NCI-H82 (cell line): ENCODE results near the gene GDI1.

ENCODE experiments used
- DNase-seq: peaks from one replicate; lab custom pipeline; 2025; lab: John Stamatoyannopoulos, UW

GDI1 gene

DNA sequence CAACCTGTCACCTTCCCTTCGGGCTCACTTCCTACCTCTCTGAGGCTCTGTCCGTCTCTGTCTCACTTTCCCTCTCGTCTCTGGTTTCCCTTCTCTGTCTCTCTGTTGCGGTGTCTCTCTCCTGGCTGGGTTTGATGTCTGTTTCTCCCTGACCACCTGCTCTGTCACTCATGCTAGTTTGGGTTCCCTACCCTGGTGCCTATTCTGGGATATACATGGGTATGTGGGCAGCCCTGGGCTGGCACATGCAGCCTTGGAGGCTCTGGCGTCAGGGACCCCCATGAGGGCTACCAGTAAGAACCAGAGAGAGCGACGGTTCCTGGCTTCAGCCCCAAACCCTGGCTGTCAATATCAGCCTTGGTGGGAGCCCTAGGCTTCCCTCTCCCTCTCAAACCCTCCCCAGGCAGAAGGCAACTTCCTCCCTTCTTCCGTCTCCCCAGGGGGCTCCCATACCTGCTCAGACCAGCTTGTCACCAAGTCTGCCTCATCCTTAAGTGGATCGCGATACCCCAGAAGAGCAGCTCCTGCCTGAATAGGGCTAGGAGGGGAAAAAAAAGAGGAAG is 28.2 kb upstream of the GDI1 start:
- no peak for DNase-seq

DNA sequence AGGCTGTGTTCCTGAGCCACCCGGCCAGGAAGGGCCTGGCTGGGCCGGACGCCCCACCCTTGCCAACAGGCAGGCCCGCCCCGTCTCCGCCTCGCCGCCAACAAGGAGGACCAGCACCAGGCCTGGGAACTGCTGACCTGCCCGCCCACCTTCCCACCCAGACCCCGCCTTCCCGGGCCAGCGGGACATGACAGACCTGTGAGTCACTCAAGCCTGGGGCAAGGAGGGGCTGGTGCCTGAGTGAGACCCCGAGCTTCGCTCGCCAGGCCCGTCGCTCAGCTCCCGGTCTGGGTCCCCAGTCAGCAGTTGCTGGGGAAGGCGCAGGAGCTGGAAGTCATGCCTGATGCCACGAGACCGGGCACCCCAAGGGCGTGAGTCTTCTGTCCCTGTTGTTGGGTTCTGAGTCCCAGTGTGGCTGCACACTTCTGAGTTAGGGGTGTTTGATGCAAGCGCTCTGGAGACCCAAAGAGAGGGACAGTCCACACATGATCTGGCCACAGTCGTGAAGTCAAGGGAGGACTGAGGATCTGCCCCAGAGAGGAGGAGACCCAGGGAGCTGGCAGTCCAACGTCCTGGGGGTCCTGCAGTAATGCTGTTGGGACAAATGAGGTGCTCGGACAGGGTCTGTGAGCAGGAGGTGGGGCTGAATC is 27.6 kb upstream of the GDI1 start, which contains the start of gene DNASE1L1:
DNASE1L1 (minus strand) TSS at position 33 of the 650 bp plus-strand sequence. CDS start 3,686 bp downstream, outside the sequence.
- no peak for DNase-seq

DNA sequence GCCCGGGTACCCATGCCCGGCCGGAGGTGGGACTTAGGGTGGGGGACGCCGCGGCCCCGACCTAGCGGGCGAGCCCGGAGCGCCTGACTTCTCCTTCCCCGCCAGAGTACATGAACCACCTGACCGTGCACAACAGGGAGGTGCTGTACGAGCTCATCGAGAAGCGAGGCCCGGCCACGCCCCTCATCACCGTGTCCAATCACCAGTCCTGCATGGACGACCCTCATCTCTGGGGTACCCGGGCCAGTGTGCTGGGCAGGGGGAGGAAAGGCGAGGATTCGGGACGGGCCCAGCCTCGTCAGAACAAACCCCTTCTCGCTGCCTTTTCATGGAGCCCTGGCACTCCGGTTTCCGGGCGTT is 25.0 kb upstream of the GDI1 start:
- peak; percentile 83 for DNase-seq

- peak; percentile 24 for DNase-seq
Observed at GRCh38 chrX:154412468-154412867, 24.5 kb upstream of the GDI1 start.

- no peak for DNase-seq
Observed at GRCh38 chrX:154413142-154413541, 23.8 kb upstream of the GDI1 start.

GRCh38 chrX:154417157-154417556 is 19.8 kb upstream of the GDI1 start:
- DNase-seq = peak; percentile 69

GRCh38 chrX:154419189-154419588 is 17.8 kb upstream of the GDI1 start:
- DNase-seq = no peak

GRCh38 chrX:154419688-154420401 is 17.1 kb upstream of the GDI1 start:
- no peak for DNase-seq

DNA sequence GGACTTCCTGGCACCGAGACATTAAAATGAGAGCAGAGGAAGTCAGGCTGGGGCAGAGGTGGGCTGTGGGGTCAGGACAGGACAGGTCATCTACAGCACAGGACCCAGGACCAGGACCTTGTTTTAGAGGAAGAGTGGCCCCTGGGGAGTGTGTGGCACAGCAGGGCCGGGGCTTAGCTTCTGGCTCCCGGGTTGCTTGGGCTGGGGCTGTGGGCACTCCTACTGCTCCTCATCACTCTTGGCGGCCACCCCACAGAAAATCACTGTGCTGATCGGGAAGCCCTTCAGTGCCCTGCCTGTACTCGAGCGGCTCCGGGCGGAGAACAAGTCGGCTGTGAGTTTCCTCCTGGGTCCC is 16.6 kb upstream of the GDI1 start:
- DNase-seq = no peak

DNA sequence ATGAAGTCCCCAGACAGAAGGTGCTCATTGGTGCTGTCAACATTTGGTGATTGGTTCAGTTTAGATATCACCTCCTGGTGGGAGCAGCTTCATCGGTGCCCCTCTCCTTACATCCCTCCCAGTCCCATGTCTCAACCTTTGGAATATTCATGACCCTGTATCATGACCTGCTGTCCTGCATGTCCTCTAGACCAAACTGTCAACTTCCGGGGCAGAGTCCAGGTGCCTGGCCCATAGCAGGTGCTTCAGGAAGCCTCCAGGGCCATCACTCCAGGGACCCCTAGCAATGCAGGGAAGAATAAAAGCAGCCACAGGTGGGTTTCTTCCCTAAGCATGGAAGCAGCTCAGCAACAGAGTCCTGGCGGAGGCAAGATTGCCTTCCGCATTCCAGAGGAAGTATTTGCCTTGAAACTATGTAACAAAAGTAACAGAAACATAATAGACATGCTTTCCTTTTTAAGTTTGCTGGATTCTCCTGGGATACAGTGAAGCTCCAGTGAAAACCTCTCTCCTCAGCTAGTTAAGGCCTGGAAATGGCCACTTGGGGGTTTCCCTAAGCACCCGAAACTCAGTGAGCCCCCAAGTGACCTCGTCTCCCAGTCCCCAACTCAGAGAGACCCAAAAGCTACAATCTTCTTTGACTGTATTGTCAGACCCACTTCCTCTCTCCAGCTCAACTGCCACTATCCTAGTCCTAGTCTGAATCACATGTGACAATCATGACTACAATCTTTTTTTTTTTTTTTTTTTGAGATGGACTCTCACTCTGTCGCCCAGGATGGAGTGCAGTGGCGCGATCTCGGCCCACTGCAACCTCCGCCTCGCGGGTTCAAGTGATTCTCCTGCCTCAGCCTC is 9.8 kb upstream of the GDI1 start:
- DNase-seq = no peak

GRCh38 chrX:154428176-154429171 is 8.5 kb upstream of the GDI1 start, which contains the start of gene ATP6AP1:
Gene ATP6AP1, plus strand, starts transcription at chrX:154428677. Its CDS starts 16 bp downstream, at chrX:154428693.
- DNase-seq = peak; percentile 97

- no peak for DNase-seq
Observed at GRCh38 chrX:154429711-154430110, 7.2 kb upstream of the GDI1 start.

- no peak for DNase-seq
Observed at GRCh38 chrX:154430479-154430878, 6.5 kb upstream of the GDI1 start.

GRCh38 chrX:154430916-154431315 is 6.0 kb upstream of the GDI1 start:
- DNase-seq = no peak

- DNase-seq = no peak
Observed at GRCh38 chrX:154431341-154431740, 5.6 kb upstream of the GDI1 start.

- no peak for DNase-seq
Observed at GRCh38 chrX:154432210-154432609, 4.7 kb upstream of the GDI1 start.

DNA sequence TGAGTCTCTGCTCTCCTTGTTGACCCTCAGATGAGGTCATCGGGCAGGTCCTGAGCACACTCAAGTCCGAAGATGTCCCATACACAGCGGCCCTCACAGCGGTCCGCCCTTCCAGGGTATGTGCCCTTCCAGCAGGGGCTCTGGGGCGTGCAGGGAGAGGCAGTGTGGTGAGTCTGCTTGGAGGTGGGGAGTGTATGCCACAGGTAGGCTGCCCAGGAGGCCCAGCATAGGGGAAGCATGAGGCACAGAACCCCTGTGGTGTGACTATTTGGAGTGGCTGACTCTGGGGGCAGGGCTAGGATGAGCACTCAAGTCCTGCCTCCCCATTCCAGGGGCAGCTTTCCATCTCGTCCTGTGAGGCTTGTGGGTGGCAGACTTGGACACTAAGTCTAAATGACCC is 3.3 kb upstream of the GDI1 start:
- no peak for DNase-seq

- DNase-seq = no peak
Observed at GRCh38 chrX:154434394-154435168, 2.4 kb upstream of the GDI1 start.

DNA sequence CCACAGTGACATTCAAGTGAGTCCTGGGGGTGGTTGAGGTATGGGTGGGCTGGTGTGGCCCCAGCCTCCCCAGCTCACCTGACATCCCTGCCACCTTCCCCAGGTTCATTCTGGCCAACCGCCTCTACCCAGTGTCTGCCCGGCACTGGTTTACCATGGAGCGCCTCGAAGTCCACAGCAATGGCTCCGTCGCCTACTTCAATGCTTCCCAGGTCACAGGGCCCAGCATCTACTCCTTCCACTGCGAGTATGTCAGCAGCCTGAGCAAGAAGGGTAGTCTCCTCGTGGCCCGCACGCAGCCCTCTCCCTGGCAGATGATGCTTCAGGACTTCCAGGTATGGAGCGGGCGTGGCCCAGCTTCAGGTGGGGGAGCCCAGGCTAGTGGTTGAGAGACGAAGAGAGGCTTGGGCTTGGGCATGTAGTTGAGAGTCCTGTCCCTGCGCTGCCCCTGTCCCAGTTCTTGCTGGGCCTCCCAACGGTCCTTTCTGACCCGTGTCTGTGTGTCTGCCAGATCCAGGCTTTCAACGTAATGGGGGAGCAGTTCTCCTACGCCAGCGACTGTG is 1.7 kb upstream of the GDI1 start:
- no peak for DNase-seq

- peak; percentile 72 for DNase-seq
Observed at GRCh38 chrX:154436374-154436982, 476 bp upstream of the GDI1 start.
